ENCODE results near the gene COL27A1. TPM values are rescaled to one million over a fixed set of nuclear protein-coding genes. Genes with fewer than 3 reads are reported as not detected.

The COL27A1 gene
- total and polyA plus RNA-seq, 3 donors from 2014 or later, result 9.3 to 68.8 (median 25.7) TPM

GRCh38 chr9:114308361-114308950, 153.1 kb downstream of the COL27A1 start:
- intact Hi-C loops (cut with DNase I; ENCODE audit: low total_unique reads), result no loop called here
- no peak for TF ChIP-seq CTCF (IDR thresholded peaks at IDR 0.05)
- no peak for TF ChIP-seq POLR2A (IDR thresholded peaks at IDR 0.05)
- Histone ChIP-seq H3K36me3 (ENCODE audit: low read depth, missing control alignments) (no peaks in the 10 kb centered on the region), H3K9me3 (no peaks in the 10 kb centered on the region), H3K27me3 (no peaks in the 10 kb centered on the region), H3K27ac (no peak overlapping the region), H3K4me1 (peaks cover 8% of the 10 kb centered on the region), H3K4me3 (no peak overlapping the region)
- WGBS, 2 donors, result 92 to 96% methylated on average over 8 to 13 of the region's 13 CpGs
- peak; percentile 6 for DNase-seq

GRCh38 chr9:114309096-114309495, 153.8 kb downstream of the COL27A1 start:
- H3K27ac ChIP-seq, result no peak overlapping the region
- WGBS, 2 donors, result 96 to 97% methylated on average over 13 of the region's 13 CpGs
- no peaks in the 10 kb centered on the region for H3K9me3 ChIP-seq
- no peaks in the 10 kb centered on the region for H3K36me3 ChIP-seq (ENCODE audit: low read depth, missing control alignments)
- no peaks in the 10 kb centered on the region for H3K27me3 ChIP-seq
- no peak for TF ChIP-seq POLR2A (IDR thresholded peaks at IDR 0.05)
- no peak for TF ChIP-seq CTCF (IDR thresholded peaks at IDR 0.05)
- peaks cover 8% of the 10 kb centered on the region for H3K4me1 ChIP-seq
- intact Hi-C loops (cut with DNase I; ENCODE audit: low total_unique reads), result no loop called here
- DNase-seq, result peak; percentile 5
- no peak overlapping the region for H3K4me3 ChIP-seq

GRCh38 chr9:114310471-114311450, 155.4 kb downstream of the COL27A1 start:
- no peak overlapping the region for H3K4me3 ChIP-seq
- H3K27ac ChIP-seq, result no peak overlapping the region
- no peaks in the 10 kb centered on the region for H3K9me3 ChIP-seq
- H3K4me1 ChIP-seq, result peaks cover 3% of the 10 kb centered on the region
- H3K27me3 ChIP-seq, result no peaks in the 10 kb centered on the region
- no peaks in the 10 kb centered on the region for H3K36me3 ChIP-seq (ENCODE audit: low read depth, missing control alignments)
- whole genome bisulfite sequencing, 2 donors, result 88 to 90% methylated on average over 21 to 22 of the region's 22 CpGs
- intact Hi-C loops (cut with DNase I; ENCODE audit: low total_unique reads), result no loop called here
- peak; percentile 8 for DNase-seq
- no peak for TF ChIP-seq CTCF (IDR thresholded peaks at IDR 0.05)
- no peak for TF ChIP-seq POLR2A (IDR thresholded peaks at IDR 0.05)

GRCh38 chr9:114311571-114312512, 156.5 kb downstream of the COL27A1 start:
- peak; percentile 9 for DNase-seq
- H3K27me3 ChIP-seq, result no peaks in the 10 kb centered on the region
- H3K27ac ChIP-seq, result no peak overlapping the region
- no peaks in the 10 kb centered on the region for H3K4me1 ChIP-seq
- intact Hi-C loops (cut with DNase I; ENCODE audit: low total_unique reads), result no loop called here
- no peaks in the 10 kb centered on the region for H3K9me3 ChIP-seq
- H3K36me3 ChIP-seq (ENCODE audit: low read depth, missing control alignments), result no peaks in the 10 kb centered on the region
- H3K4me3 ChIP-seq, result no peak overlapping the region
- TF ChIP-seq POLR2A (IDR thresholded peaks at IDR 0.05) (no peak), CTCF (IDR thresholded peaks at IDR 0.05) (no peak)
- 90 to 91% methylated on average over 28 of the region's 28 CpGs for WGBS, 2 donors

All from testis (tissue), 3 donors.